ENCODE measurements around the gene INPP5F. TPM values are rescaled to one million over a fixed set of nuclear protein-coding genes. Genes with fewer than 3 reads are reported as not detected.
A peak's percentile ranks its signal among the peaks of the same experiment; 100 is the strongest.

INPP5F gene
- 10 to 100 TPM; 17.4 to 32.0 TPM for total RNA-seq

DNA sequence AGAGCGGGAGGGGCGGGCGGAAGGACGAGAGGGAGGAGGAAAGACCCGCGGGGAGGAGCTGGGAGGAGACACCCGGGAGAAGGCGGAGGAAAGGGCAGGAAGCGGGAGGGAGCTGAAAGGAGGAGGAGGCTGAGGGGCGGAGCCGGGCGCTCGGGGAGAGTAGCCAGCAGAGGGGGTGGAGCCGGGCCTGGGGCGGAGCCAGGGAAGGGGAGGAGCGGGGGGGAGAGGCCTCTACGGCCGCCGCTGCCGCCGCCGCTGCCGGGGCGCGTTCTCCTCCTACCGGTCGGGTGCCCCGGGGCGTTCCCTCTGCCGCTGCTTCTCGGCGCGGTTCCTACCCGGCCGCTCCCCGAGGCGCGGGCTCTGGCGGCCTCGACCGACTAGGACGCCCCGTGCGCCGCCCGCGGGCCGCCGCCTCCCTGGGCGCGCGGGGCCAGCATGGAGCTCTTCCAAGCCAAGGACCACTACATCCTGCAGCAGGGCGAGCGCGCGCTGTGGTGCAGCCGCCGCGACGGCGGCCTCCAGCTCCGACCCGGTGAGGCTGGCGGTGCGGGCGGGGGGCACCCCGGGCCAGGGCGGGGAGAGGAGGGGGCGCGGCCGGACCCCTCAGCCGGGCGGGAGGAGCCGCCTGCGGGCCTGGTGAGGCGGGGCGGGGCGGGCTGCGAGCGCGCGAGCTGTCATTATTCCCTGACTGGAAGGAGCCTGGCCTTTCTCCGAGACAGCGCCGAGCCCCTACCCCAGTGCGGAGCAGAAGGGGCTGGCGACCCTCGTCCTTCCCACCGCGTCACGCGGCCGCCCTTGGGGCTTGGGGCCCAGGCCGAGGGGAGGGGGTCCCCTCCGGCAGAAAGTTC, at the start of gene INPP5F:
Gene INPP5F, plus strand, starts transcription at position 223 of the 848 bp plus-strand sequence. Its CDS starts 213 bp downstream, at position 436.
- DNase-seq (peak; percentile 99), ATAC-seq (peak; percentile 93)
- Mint-ChIP-seq H3K27me3 (no peaks in the 10 kb centered on the region), H3K9me3 (ENCODE audit: low read depth) (no peaks in the 10 kb centered on the region), H3K4me3 (peak within 1 kb of the TSS; percentile 83), H3K4me1 (peaks cover 40% of the 10 kb centered on the region), H3K27ac (peak within 1 kb of the TSS; percentile 66), H3K36me3 (peaks cover 2% of the 10 kb centered on the region)
- CTCF ChIA-PET: interaction anchor here (0.7 to 5.3 kb wide), 25 partner anchors 8 to 778 kb away, joined by 3 to 41 read pairs (median 4); no protein-coding TSS in a partner anchor

DNA sequence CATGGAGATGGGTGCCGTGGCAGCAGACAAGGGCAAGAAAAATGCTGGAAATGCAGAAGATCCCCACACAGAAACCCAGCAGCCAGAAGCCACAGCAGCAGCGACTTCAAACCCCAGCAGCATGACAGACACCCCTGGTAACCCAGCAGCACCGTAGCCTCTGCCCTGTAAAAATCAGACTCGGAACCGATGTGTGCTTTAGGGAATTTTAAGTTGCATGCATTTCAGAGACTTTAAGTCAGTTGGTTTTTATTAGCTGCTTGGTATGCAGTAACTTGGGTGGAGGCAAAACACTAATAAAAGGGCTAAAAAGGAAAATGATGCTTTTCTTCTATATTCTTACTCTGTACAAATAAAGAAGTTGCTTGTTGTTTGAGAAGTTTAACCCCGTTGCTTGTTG, 48.7 kb upstream of the INPP5F start:
- DNase-seq: no peak
- Mint-ChIP-seq H3K4me1 (peaks cover 3% of the 10 kb centered on the region), H3K27ac (no peak overlapping the region), H3K9me3 (ENCODE audit: low read depth) (no peaks in the 10 kb centered on the region), H3K27me3 (peaks cover 5% of the 10 kb centered on the region), H3K4me3 (no peak overlapping the region), H3K36me3 (peaks cover 15% of the 10 kb centered on the region)
- CTCF ChIA-PET: no interaction called here
- no peak for ATAC-seq

GRCh38 chr10:119677904-119678755, 47.7 kb upstream of the INPP5F start:
- H3K36me3 Mint-ChIP-seq: peaks cover 9% of the 10 kb centered on the region
- peaks cover 6% of the 10 kb centered on the region for H3K4me1 Mint-ChIP-seq
- no peak overlapping the region for H3K4me3 Mint-ChIP-seq
- CTCF ChIA-PET: interaction anchor here (1.0 kb wide), 1 partner anchor 9 kb away, joined by 3 read pairs; no protein-coding TSS in a partner anchor
- H3K9me3 Mint-ChIP-seq (ENCODE audit: low read depth): no peaks in the 10 kb centered on the region
- peaks cover 9% of the 10 kb centered on the region for H3K27me3 Mint-ChIP-seq
- ATAC-seq: no peak
- no peak overlapping the region for H3K27ac Mint-ChIP-seq
- DNase-seq: no peak

- no peaks in the 10 kb centered on the region for H3K9me3 Mint-ChIP-seq (ENCODE audit: low read depth)
- H3K36me3 Mint-ChIP-seq: peaks cover 5% of the 10 kb centered on the region
- H3K27ac Mint-ChIP-seq: no peak overlapping the region
- peaks cover 9% of the 10 kb centered on the region for H3K27me3 Mint-ChIP-seq
- CTCF ChIA-PET: interaction anchor here (1.1 kb wide), 1 partner anchor 71 kb away, joined by 3 read pairs; no protein-coding TSS in a partner anchor
- H3K4me1 Mint-ChIP-seq: peaks cover 6% of the 10 kb centered on the region
- no peak for DNase-seq
- no peak for ATAC-seq
- no peak overlapping the region for H3K4me3 Mint-ChIP-seq
Measured at GRCh38 chr10:119679480-119679829, 46.4 kb upstream of the INPP5F start.

- no peak for ATAC-seq
- peaks cover 9% of the 10 kb centered on the region for H3K27me3 Mint-ChIP-seq
- no peak overlapping the region for H3K4me3 Mint-ChIP-seq
- no peak overlapping the region for H3K27ac Mint-ChIP-seq
- no peaks in the 10 kb centered on the region for H3K9me3 Mint-ChIP-seq (ENCODE audit: low read depth)
- H3K4me1 Mint-ChIP-seq: peaks cover 6% of the 10 kb centered on the region
- H3K36me3 Mint-ChIP-seq: peaks cover 5% of the 10 kb centered on the region
- DNase-seq: no peak
- CTCF ChIA-PET: interaction anchor here (1.1 kb wide), 1 partner anchor 71 kb away, joined by 3 read pairs; no protein-coding TSS in a partner anchor
Measured at GRCh38 chr10:119680050-119680449, 45.8 kb upstream of the INPP5F start.

GRCh38 chr10:119680650-119681081, 45.2 kb upstream of the INPP5F start:
- H3K36me3 Mint-ChIP-seq: peaks cover 5% of the 10 kb centered on the region
- H3K27ac Mint-ChIP-seq: no peak overlapping the region
- H3K4me1 Mint-ChIP-seq: peaks cover 6% of the 10 kb centered on the region
- DNase-seq (no peak), ATAC-seq (no peak)
- no peak overlapping the region for H3K4me3 Mint-ChIP-seq
- peaks cover 9% of the 10 kb centered on the region for H3K27me3 Mint-ChIP-seq
- CTCF ChIA-PET: interaction anchor here (1.1 kb wide), 1 partner anchor 70 kb away, joined by 3 read pairs; no protein-coding TSS in a partner anchor
- no peaks in the 10 kb centered on the region for H3K9me3 Mint-ChIP-seq (ENCODE audit: low read depth)

DNA sequence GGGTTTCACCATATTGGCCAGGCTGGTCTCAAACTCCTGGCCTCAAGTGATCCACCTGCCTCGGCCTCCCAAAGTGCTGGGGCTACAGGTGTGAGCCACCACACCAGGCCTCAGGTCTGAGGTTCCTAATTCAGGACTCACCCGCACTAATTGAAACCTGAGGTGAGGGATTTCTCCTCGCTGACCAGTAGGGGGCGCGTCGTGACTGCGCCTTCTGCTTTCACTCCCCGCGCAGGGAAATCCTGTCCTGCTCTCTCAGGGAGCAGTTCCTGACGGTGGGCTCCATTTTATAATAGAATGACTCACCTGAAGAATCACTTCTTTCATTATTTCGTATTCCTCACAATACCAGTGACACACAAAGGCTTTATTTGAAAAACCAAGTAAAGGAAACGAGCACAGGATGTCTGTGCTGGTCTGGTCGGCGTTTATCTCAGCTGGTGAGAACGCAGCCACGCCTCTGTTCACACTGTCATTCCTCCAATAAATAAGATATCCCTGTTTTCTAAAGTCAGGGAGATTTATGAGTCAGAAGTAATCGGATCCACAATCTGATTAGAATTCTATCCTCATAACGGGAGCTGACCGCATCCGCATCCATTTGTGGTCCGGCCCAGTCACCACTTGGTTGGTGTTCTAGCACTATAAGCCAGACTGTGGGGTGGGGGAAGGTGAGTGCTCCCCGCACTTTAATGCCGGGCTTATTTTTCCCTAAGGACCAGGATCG, 39.2 kb upstream of the INPP5F start:
- H3K4me3 Mint-ChIP-seq: peak overlapping the region; percentile 58
- DNase-seq (peak; percentile 85), ATAC-seq (peak; percentile 93)
- peaks cover 6% of the 10 kb centered on the region for H3K27me3 Mint-ChIP-seq
- H3K27ac Mint-ChIP-seq: peak overlapping the region; percentile 66
- CTCF ChIA-PET: interaction anchor here (0.6 to 7.1 kb wide), 40 partner anchors 9 to 650 kb away, joined by 3 to 68 read pairs (median 5); partner anchors contain the start of genes INPP5F and MCMBP
- H3K4me1 Mint-ChIP-seq: peaks cover 27% of the 10 kb centered on the region
- no peaks in the 10 kb centered on the region for H3K9me3 Mint-ChIP-seq (ENCODE audit: low read depth)
- H3K36me3 Mint-ChIP-seq: no peaks in the 10 kb centered on the region

- DNase-seq (no peak), ATAC-seq (no peak)
- Mint-ChIP-seq H3K4me3 (no peak overlapping the region), H3K4me1 (peaks cover 21% of the 10 kb centered on the region), H3K9me3 (ENCODE audit: low read depth) (no peaks in the 10 kb centered on the region), H3K27ac (peak overlapping the region; percentile 13), H3K27me3 (peaks cover under 1% of the 10 kb centered on the region), H3K36me3 (no peaks in the 10 kb centered on the region)
- CTCF ChIA-PET: interaction anchor here (0.6 to 7.1 kb wide), 36 partner anchors 8 to 650 kb away, joined by 3 to 68 read pairs (median 5); partner anchors contain the start of genes INPP5F and MCMBP
Measured at GRCh38 chr10:119687192-119688032, 38.4 kb upstream of the INPP5F start.

DNA sequence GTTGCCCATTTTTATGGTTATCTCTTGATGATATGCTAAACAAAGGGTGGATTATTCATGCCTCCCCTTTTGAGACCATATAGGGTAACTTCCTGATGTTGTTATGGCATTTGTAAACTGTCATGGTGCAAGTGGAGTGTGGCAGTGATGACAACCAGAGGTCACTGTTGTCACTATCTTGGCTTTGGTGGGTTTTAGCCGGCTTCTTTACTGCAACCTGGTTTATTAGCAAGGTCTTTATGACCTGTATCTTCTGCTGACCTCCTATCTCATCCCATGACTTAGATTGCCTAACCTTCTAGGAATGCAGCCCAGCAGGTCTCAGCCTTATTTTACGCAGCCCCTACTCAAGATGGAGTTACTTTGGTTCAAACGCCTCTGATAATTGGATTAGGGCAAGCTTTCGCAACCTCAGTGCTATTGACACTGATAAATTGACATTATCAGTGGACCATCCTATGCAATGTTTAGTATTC, 37.8 kb upstream of the INPP5F start:
- H3K4me1 Mint-ChIP-seq: peaks cover 27% of the 10 kb centered on the region
- H3K27me3 Mint-ChIP-seq: no peaks in the 10 kb centered on the region
- ATAC-seq (peak; percentile 34), DNase-seq (peak; percentile 50)
- H3K4me3 Mint-ChIP-seq: no peak overlapping the region
- peaks cover 1% of the 10 kb centered on the region for H3K36me3 Mint-ChIP-seq
- no peak overlapping the region for H3K27ac Mint-ChIP-seq
- CTCF ChIA-PET: interaction anchor here (0.9 to 7.1 kb wide), 16 partner anchors 10 to 649 kb away, joined by 3 to 68 read pairs (median 6); partner anchors contain the start of genes INPP5F and MCMBP
- no peaks in the 10 kb centered on the region for H3K9me3 Mint-ChIP-seq (ENCODE audit: low read depth)

- peaks cover 1% of the 10 kb centered on the region for H3K36me3 Mint-ChIP-seq
- H3K9me3 Mint-ChIP-seq (ENCODE audit: low read depth): no peaks in the 10 kb centered on the region
- no peaks in the 10 kb centered on the region for H3K27me3 Mint-ChIP-seq
- H3K4me3 Mint-ChIP-seq: no peak overlapping the region
- no peak overlapping the region for H3K27ac Mint-ChIP-seq
- ATAC-seq (no peak), DNase-seq (no peak)
- CTCF ChIA-PET: interaction anchor here (0.6 to 5.1 kb wide), 7 partner anchors 16 to 184 kb away, joined by 3 to 68 read pairs (median 4); partner anchors contain the start of genes INPP5F and MCMBP
- H3K4me1 Mint-ChIP-seq: peaks cover 36% of the 10 kb centered on the region
Measured at GRCh38 chr10:119689016-119689580, 36.8 kb upstream of the INPP5F start.

DNA sequence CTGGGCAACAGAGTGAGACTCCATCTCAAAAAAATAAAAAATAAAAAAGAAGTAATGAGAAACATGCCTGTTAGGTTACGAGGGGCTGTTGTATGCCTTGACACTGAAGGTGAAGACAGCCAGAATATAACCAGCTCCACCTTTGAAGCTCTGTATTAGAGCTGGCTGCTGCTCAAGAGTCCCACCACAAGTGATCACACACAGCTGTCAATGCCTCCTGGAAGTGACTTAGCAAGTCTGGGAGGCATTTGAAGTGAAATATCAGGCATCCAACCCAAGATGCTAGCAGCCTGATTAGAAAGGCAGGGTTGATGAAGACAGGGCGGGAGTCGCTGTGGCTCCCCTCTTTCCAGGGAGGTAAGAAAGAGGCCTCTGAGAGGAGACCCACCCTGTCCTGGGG, 34.1 kb upstream of the INPP5F start:
- DNase-seq (no peak), ATAC-seq (no peak)
- Mint-ChIP-seq H3K4me3 (no peak overlapping the region), H3K27ac (no peak overlapping the region), H3K9me3 (ENCODE audit: low read depth) (no peaks in the 10 kb centered on the region), H3K4me1 (peaks cover 32% of the 10 kb centered on the region), H3K36me3 (peaks cover 6% of the 10 kb centered on the region), H3K27me3 (peaks cover 4% of the 10 kb centered on the region)
- CTCF ChIA-PET: interaction anchor here (2.7 kb wide), 1 partner anchor 13 kb away, joined by 11 read pairs; no protein-coding TSS in a partner anchor

All from activated CD8-positive, alpha-beta memory T cell treated with anti-CD3 and anti-CD28 coated beads, Interleukin-2, amount 10 ng/mL, durations not matched to agents 7 days and 5 days (primary cell).